ENCODE data around the gene ZKSCAN8.

The ZKSCAN8 gene

GRCh38 chr6:28137505-28137981, 4.1 kb upstream of the ZKSCAN8 start:
- FAIRE-seq (no peak), DNase-seq (ENCODE audit: insufficient read length, low spot score) (no peak)

GRCh38 chr6:28139860-28140543, 1.7 kb upstream of the ZKSCAN8 start:
- DNase-seq (ENCODE audit: insufficient read length, low spot score) (no peak), FAIRE-seq (no peak)

GRCh38 chr6:28140616-28141015, 1.1 kb upstream of the ZKSCAN8 start:
- DNase-seq (ENCODE audit: insufficient read length, low spot score) (no peak), FAIRE-seq (no peak)

- no peak for FAIRE-seq
- DNase-seq (ENCODE audit: insufficient read length, low spot score), result no peak
Observed at GRCh38 chr6:28142446-28142845, 763 bp downstream of the ZKSCAN8 start.

DNA sequence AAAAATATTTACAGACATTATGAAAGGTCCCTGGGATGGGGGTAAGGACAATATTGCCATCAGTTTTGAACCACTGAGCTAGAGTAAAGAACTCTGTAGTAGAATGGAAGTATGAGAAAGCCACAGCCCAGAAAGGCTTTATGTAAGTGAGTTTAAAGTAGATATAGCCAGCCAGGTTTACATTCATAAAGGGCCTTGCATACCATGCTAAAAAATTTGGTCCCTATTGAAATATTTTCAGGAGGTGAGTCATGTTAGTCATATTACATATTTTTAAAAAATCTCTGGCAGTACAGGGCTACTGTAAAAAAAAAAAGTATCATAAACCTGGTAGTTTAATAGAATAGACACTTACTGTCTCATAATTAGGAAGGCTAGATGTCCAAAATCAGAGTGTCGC, 3.5 kb downstream of the ZKSCAN8 start:
- no peak for FAIRE-seq
- DNase-seq (ENCODE audit: insufficient read length, low spot score), result no peak

DNA sequence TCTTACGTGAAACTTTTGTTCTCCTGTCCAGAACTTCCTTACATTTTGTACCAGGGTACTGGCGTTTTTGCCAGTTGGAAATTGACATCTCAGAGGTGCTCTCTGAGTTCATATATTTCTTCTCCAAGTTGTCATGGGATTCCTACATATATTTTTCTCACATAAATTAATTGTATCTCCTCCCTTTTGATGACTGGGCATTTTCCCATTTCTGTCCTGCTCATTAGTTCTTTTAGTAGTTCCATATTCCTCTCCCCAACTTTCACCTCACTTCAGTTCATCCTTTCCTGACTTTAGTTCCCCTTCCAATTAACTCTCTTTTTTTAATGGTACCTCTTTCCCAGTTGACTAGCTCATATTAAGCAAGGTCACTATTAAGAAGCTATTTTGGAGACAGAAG, 10.8 kb downstream of the ZKSCAN8 start:
- DNase-seq (ENCODE audit: insufficient read length, low spot score), result no peak
- FAIRE-seq, result no peak

- DNase-seq (ENCODE audit: insufficient read length, low spot score) (no peak), FAIRE-seq (no peak)
Observed at GRCh38 chr6:28153546-28153945, 11.9 kb downstream of the ZKSCAN8 start.

DNA sequence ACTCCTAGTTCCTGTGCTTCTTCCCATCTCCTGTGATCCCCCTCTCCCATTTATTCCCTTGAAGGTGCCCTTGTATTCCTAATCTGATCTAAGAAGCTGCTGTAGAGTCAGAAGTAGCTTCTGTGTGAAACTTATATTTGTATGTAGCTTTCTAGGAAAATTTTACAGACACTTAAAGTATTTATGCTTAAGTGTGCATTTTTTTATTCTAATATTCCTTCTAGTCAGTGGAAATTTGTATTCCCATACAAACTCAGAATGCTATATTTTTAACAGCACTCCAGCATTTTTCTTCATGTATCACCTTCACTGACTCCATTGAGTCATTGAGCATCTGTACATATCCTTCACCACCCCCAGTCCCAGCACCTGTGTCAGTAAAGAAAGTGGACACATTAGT, 12.7 kb downstream of the ZKSCAN8 start:
- FAIRE-seq, result no peak
- DNase-seq (ENCODE audit: insufficient read length, low spot score), result no peak

DNA sequence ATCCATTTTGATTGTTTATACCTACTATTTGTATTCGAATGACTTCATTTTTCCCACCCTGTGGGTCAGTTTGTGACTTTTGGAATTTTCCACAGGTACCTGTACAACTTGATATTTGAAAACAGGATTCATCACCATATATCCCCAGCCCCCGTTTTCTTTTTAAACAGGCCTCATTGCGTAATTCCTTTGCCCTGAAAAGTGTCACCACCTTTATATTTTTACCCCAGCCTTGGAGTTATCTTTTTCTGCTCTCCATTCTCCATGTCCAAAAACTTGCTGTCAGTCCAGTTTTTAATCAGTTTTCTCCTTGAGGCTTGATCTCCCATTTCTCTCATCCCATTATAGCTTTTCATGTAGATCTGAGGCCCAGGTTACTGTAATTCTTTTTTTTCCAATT, 16.6 kb downstream of the ZKSCAN8 start:
- DNase-seq (ENCODE audit: insufficient read length, low spot score) (no peak), FAIRE-seq (no peak)

GRCh38 chr6:28159029-28159607, 17.4 kb downstream of the ZKSCAN8 start:
- DNase-seq (ENCODE audit: insufficient read length, low spot score), result no peak
- FAIRE-seq, result no peak

DNA sequence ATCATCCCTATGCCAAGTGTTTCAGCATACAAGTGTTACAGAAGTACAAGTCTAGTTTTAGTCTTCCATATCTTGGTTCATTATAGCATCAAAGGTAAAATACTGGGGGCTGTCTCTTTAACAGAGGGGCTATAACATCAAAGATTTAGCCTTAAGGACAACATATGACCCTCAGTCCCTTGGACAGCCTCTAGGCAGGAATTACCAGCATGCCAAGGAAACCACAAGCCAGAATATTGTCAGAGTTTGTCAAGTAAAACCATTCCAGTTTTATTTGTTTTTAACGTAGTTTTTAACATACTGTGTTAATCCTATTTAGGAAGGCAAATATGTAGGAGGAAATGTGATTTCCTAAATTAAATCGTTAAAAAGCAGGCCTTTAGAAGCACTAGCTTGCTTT, 18.6 kb downstream of the ZKSCAN8 start:
- FAIRE-seq (no peak), DNase-seq (ENCODE audit: insufficient read length, low spot score) (no peak)

- DNase-seq (ENCODE audit: insufficient read length, low spot score) (peak; percentile 69), FAIRE-seq (peak; percentile 96)
Observed at GRCh38 chr6:28161410-28162079, 19.9 kb downstream of the ZKSCAN8 start.

- FAIRE-seq (no peak), DNase-seq (ENCODE audit: insufficient read length, low spot score) (no peak)
Observed at GRCh38 chr6:28165563-28165962, 23.9 kb downstream of the ZKSCAN8 start.

GRCh38 chr6:28167068-28167467, 25.4 kb downstream of the ZKSCAN8 start:
- no peak for DNase-seq (ENCODE audit: insufficient read length, low spot score)
- no peak for FAIRE-seq

DNA sequence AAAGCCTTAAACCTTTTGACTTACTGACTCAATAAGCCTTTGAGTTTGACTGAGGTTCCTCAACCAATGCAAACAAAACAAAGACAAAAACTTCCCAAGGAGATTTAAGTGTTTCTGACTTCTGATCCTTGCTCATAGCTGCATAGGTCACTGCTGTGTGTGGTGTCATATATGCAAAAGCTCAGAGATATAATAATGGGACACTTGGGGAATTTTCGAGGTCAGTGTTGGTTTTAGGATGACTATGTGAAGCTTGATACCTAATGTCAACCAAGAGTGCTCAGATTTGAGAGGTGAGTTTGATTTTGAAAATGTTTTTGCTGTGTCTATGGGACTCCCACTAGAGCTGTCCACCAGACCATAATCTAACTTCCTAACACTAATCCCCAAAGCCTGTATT, 26.2 kb downstream of the ZKSCAN8 start:
- DNase-seq (ENCODE audit: insufficient read length, low spot score) (no peak), FAIRE-seq (no peak)

- no peak for DNase-seq (ENCODE audit: insufficient read length, low spot score)
- FAIRE-seq, result no peak
Observed at GRCh38 chr6:28171271-28171670, 29.6 kb downstream of the ZKSCAN8 start.

- DNase-seq (ENCODE audit: insufficient read length, low spot score), result no peak
- no peak for FAIRE-seq
Observed at GRCh38 chr6:28172006-28172405, 30.3 kb downstream of the ZKSCAN8 start.

GRCh38 chr6:28176373-28176772, 34.7 kb downstream of the ZKSCAN8 start:
- FAIRE-seq, result no peak
- no peak for DNase-seq (ENCODE audit: insufficient read length, low spot score)

DNA sequence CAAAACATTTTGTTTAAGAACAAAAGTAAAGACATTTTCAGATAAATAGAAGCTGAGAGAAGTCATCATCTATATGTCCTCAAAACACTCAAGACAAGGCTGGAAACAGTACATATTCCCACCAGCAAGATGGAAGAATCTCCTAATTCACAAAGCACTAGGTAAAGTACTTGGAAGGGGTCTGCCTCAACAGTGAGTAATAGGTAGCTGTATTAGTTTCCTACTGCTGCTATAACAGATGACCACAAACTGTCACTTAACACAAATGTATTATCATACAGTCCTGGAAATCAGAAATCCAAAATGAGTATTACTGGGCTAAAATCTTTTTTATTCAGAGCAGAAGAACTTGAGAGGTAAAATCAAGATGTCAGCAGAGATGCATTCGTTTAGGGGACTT, 40.6 kb downstream of the ZKSCAN8 start:
- DNase-seq (ENCODE audit: insufficient read length, low spot score) (no peak), FAIRE-seq (peak; percentile 4)

DNA sequence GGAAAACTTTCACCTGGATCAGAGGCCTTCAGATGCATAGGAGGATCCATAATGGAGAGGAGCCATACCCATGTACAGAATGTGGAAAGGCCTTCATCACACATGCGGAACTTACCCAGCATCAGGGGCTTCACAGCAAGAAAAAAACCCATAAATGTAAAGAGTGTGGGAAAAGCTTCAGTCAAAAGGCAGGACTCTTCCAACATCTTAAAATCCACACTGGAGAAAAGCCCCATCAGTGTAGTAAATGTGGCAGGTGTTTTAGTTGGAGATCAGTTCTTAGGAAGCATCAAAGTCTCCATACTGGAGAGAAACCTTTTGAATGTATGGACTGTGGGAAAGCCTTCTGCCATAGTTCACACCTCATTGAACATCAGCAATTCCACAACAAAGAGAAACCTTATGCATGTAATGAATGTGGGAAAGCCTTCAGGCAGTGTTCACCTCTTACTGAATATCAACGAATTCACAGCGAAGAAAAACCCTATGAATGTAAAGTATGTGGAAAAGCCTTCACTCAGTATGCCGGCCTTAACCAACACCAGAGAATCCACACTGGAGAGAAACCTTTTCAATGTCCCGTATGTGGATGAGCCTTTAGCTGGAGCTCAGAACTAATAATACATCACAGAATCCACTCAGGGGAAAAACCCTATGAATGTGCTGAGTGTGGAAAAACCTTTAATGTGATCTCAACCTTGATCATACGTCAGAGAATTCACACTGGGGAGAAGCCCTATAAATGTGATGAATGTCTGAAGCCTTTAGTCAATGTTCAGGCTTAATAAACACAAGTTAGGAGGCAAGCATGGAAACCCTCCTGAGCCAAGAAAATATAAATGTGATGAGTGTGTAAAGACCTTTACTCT, 46.7 kb downstream of the ZKSCAN8 start:
- no peak for FAIRE-seq
- no peak for DNase-seq (ENCODE audit: insufficient read length, low spot score)

GRCh38 chr6:28200020-28200419, 58.3 kb downstream of the ZKSCAN8 start:
- FAIRE-seq (no peak), DNase-seq (ENCODE audit: insufficient read length, low spot score) (no peak)

Measured in HTR-8/SVneo (cell line).